ENCODE data around the gene PARVA. TPM values are rescaled to one million over a fixed set of nuclear protein-coding genes. Genes with fewer than 3 reads are reported as not detected.
A peak's percentile ranks its signal among the peaks of the same experiment; 100 is the strongest.

The PARVA gene
- polyA plus RNA-seq, 2 of the 4 experiments (the other 2 are of a cell fraction), result 25.5 to 26.1 TPM

- Histone ChIP-seq H3K4me2 (no peak overlapping the region), H3K27ac (no peak overlapping the region), H3K9me3 (no peaks in the 10 kb centered on the region), H3K4me1 (peaks cover 27% of the 10 kb centered on the region), H3K4me3 (no peak overlapping the region)
- ATAC-seq (no peak), DNase-seq (ENCODE audit: low read depth in 1 of 2, low spot score in 1 of 2) (no peak), FAIRE-seq (peak; percentile 7)
- WGBS (ENCODE audit: missing lambda C conversion rate), result 90% methylated on average over 6 of the region's 6 CpGs
- ChIA-PET CTCF (interaction anchor here (1.4 kb wide), 1 partner anchor 130 kb away, joined by 4 read pairs; no protein-coding TSS in a partner anchor), POLR2A (no interaction called here)
- TF ChIP-seq HES2 (IDR thresholded peaks at IDR 0.05), result no peak
- TF ChIP-seq, protein P1, sequence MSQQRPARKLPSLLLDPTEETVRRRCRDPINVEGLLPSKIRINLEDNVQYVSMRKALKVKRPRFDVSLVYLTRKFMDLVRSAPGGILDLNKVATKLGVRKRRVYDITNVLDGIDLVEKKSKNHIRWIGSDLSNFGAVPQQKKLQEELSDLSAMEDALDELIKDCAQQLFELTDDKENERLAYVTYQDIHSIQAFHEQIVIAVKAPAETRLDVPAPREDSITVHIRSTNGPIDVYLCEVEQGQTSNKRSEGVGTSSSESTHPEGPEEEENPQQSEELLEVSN (IDR thresholded peaks at IDR 0.05; ENCODE audit: borderline replicate concordance, low read depth), result no peak
- no peak for TF ChIP-seq KDM5A (IDR thresholded peaks at IDR 0.05)
- TF ChIP-seq ZC3H11A (IDR thresholded peaks at IDR 0.05), result no peak
These were observed 37.2 kb downstream of the PARVA start for GRCh38 chr11:12414611-12415010.

- H3K27ac ChIP-seq, result no peak overlapping the region
- no peaks in the 10 kb centered on the region for H3K9me3 ChIP-seq
- ATAC-seq (no peak), FAIRE-seq (no peak), DNase-seq (ENCODE audit: low read depth in 1 of 2, low spot score in 1 of 2) (no peak)
- H3K4me3 ChIP-seq, result no peak overlapping the region
- H3K4me1 ChIP-seq, result peaks cover 24% of the 10 kb centered on the region
- ChIA-PET POLR2A (no interaction called here), CTCF (no interaction called here)
- 94% methylated on average over 4 of the region's 4 CpGs for WGBS (ENCODE audit: missing lambda C conversion rate)
- TF ChIP-seq, protein P2, sequence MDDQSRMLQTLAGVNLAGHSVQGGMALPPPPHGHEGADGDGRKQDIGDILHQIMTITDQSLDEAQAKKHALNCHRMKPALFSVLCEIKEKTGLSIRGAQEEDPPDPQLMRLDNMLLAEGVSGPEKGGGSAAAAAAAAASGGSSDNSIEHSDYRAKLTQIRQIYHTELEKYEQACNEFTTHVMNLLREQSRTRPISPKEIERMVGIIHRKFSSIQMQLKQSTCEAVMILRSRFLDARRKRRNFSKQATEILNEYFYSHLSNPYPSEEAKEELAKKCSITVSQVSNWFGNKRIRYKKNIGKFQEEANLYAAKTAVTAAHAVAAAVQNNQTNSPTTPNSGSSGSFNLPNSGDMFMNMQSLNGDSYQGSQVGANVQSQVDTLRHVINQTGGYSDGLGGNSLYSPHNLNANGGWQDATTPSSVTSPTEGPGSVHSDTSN (IDR thresholded peaks at IDR 0.05), result no peak
- TF ChIP-seq EHMT2 (IDR thresholded peaks at IDR 0.05; ENCODE audit: low read depth), result no peak
- no peak for TF ChIP-seq CHD2 (IDR thresholded peaks at IDR 0.05; ENCODE audit: low read length, partially characterized antibody)
- no peak for TF ChIP-seq EP300 (IDR thresholded peaks at IDR 0.05)
- no peak for TF ChIP-seq RNF2 (IDR thresholded peaks at IDR 0.05; ENCODE audit: borderline replicate concordance, low read depth)
- no peak for TF ChIP-seq HOXA7 (CRISPR knock-in tag; IDR thresholded peaks at IDR 0.05)
- TF ChIP-seq ZSCAN20 (CRISPR knock-in tag; IDR thresholded peaks at IDR 0.05), result no peak
- no peak for TF ChIP-seq MYC (IDR thresholded peaks at IDR 0.05; ENCODE audit: borderline replicate concordance, low read length)
- no peak for TF ChIP-seq FOSB (CRISPR knock-in tag; IDR thresholded peaks at IDR 0.05)
- no peak for TF ChIP-seq REST (IDR thresholded peaks at IDR 0.05)
- TF ChIP-seq, protein P3, sequence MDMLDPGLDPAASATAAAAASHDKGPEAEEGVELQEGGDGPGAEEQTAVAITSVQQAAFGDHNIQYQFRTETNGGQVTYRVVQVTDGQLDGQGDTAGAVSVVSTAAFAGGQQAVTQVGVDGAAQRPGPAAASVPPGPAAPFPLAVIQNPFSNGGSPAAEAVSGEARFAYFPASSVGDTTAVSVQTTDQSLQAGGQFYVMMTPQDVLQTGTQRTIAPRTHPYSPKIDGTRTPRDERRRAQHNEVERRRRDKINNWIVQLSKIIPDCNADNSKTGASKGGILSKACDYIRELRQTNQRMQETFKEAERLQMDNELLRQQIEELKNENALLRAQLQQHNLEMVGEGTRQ (IDR thresholded peaks at IDR 0.05), result no peak
- no peak for TF ChIP-seq ESRRA (IDR thresholded peaks at IDR 0.05; ENCODE audit: borderline replicate concordance, low read length)
- no peak for TF ChIP-seq RAD21 (conservative IDR thresholded peaks at IDR 0.05 in 1 of 2, IDR thresholded peaks at IDR 0.05 in 1 of 2)
- no peak overlapping the region for H3K4me2 ChIP-seq
These were observed 38.1 kb downstream of the PARVA start for GRCh38 chr11:12415342-12415966.

Measured in A549 (cell line).